ENCODE results near the gene GXYLT2. TPM values are rescaled to one million over a fixed set of nuclear protein-coding genes. Genes with fewer than 3 reads are reported as not detected.

The GXYLT2 gene
- total RNA-seq, 1 experiment from 2014 or later, result 6.1 TPM

DNA sequence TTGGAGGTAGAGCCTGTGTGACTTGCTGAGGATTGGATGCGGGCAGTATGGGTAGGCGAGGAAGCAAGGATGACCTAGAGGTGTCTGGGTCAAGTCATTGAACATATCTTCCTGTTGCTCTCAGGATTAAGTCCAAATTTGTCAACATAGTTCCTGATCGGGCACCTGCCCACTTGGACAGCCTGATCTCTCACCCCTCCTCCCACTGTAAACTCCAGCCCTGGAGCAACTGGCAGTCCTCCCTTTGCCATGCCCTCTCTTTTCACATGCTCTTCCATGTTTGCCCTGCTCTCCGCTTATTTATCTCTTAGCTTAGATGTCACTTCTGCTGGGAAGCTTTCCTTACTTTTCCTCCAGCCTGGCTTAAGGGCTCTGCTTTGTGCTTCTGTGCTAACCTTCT lies 61.2 kb downstream of the GXYLT2 start:
- in situ Hi-C loops (cut with HindIII; ENCODE audit: low pct_unique_long_range_greater_than_20kb, low sequenced_read_pairs) (no loop called here), intact Hi-C loops (cut with micrococcal nuclease; ENCODE audit: unreplicated experiment) (no loop called here)
- H3K4me1 ChIP-seq (ENCODE audit: control insufficient read depth, insufficient read depth, low read length), result no peaks in the 10 kb centered on the region
- ChIA-PET CTCF (no interaction called here), POLR2A (no interaction called here)
- no peak for ATAC-seq
- no peak overlapping the region for H3K27ac ChIP-seq (ENCODE audit: low read length)
- DNase-seq (ENCODE audit: low read depth, low spot score), result no peak
- no peak for TF ChIP-seq SIN3A (IDR thresholded peaks at IDR 0.05; ENCODE audit: borderline replicate concordance, insufficient read depth, low read depth, low read length)
- TF ChIP-seq, protein P1, sequence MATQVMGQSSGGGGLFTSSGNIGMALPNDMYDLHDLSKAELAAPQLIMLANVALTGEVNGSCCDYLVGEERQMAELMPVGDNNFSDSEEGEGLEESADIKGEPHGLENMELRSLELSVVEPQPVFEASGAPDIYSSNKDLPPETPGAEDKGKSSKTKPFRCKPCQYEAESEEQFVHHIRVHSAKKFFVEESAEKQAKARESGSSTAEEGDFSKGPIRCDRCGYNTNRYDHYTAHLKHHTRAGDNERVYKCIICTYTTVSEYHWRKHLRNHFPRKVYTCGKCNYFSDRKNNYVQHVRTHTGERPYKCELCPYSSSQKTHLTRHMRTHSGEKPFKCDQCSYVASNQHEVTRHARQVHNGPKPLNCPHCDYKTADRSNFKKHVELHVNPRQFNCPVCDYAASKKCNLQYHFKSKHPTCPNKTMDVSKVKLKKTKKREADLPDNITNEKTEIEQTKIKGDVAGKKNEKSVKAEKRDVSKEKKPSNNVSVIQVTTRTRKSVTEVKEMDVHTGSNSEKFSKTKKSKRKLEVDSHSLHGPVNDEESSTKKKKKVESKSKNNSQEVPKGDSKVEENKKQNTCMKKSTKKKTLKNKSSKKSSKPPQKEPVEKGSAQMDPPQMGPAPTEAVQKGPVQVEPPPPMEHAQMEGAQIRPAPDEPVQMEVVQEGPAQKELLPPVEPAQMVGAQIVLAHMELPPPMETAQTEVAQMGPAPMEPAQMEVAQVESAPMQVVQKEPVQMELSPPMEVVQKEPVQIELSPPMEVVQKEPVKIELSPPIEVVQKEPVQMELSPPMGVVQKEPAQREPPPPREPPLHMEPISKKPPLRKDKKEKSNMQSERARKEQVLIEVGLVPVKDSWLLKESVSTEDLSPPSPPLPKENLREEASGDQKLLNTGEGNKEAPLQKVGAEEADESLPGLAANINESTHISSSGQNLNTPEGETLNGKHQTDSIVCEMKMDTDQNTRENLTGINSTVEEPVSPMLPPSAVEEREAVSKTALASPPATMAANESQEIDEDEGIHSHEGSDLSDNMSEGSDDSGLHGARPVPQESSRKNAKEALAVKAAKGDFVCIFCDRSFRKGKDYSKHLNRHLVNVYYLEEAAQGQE (IDR thresholded peaks at IDR 0.05; ENCODE audit: insufficient read depth in 1 of 2, low read depth in 2 of 2, low read length in 1 of 2), result no peak
- no peak for TF ChIP-seq POLR2AphosphoS5 (IDR thresholded peaks at IDR 0.05; ENCODE audit: low read depth, low read length)
- TF ChIP-seq, protein P2, sequence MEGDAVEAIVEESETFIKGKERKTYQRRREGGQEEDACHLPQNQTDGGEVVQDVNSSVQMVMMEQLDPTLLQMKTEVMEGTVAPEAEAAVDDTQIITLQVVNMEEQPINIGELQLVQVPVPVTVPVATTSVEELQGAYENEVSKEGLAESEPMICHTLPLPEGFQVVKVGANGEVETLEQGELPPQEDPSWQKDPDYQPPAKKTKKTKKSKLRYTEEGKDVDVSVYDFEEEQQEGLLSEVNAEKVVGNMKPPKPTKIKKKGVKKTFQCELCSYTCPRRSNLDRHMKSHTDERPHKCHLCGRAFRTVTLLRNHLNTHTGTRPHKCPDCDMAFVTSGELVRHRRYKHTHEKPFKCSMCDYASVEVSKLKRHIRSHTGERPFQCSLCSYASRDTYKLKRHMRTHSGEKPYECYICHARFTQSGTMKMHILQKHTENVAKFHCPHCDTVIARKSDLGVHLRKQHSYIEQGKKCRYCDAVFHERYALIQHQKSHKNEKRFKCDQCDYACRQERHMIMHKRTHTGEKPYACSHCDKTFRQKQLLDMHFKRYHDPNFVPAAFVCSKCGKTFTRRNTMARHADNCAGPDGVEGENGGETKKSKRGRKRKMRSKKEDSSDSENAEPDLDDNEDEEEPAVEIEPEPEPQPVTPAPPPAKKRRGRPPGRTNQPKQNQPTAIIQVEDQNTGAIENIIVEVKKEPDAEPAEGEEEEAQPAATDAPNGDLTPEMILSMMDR (IDR thresholded peaks at IDR 0.05), result no peak
- no peak for TF ChIP-seq TCF7L2 (IDR thresholded peaks at IDR 0.05; ENCODE audit: low read depth, low read length)
- no peaks in the 10 kb centered on the region for H3K27me3 ChIP-seq (ENCODE audit: control insufficient read depth, insufficient read depth, low read length)
- no peaks in the 10 kb centered on the region for H3K36me3 ChIP-seq (ENCODE audit: control insufficient read depth, insufficient read depth, low read length)
- H3K9me3 ChIP-seq (ENCODE audit: control insufficient read depth, insufficient read depth, low read depth, low read length), result no peaks in the 10 kb centered on the region
- H3K4me3 ChIP-seq (ENCODE audit: low read depth in 2 of 2, low read length in 2 of 2), result no peak overlapping the region
- BruUV-seq (replicated peaks), result no TSS peak

DNA sequence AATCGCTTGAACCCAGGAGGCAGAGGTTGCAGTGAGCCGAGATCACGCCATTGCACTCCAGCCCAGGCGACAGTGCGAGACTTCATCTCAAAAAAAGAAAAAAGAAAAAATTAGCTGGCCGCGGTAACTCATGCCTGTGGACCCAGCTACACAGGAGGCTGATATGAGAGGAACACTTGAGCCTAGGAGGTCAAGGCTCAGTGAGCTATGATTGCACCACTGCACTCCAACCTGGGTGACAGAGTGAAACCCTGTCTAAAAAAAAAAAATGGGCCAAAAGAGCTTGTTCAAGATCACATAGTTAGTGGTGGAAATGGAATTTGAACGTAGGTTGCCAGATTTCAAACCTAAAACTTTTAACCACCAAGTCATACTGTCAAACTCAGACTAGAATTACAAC lies 62.5 kb downstream of the GXYLT2 start:
- ChIA-PET POLR2A (interaction anchor here (0.6 kb wide), 1 partner anchor 116 kb away, joined by 4 read pairs; no protein-coding TSS in a partner anchor), CTCF (no interaction called here)
- Histone ChIP-seq H3K4me3 (ENCODE audit: low read depth in 2 of 2, low read length in 2 of 2) (no peak overlapping the region), H3K27ac (ENCODE audit: low read length) (no peak overlapping the region), H3K4me1 (ENCODE audit: control insufficient read depth, insufficient read depth, low read length) (no peaks in the 10 kb centered on the region), H3K27me3 (ENCODE audit: control insufficient read depth, insufficient read depth, low read length) (no peaks in the 10 kb centered on the region), H3K9me3 (ENCODE audit: control insufficient read depth, insufficient read depth, low read depth, low read length) (no peaks in the 10 kb centered on the region), H3K36me3 (ENCODE audit: control insufficient read depth, insufficient read depth, low read length) (no peaks in the 10 kb centered on the region)
- DNase-seq (ENCODE audit: low read depth, low spot score) (no peak), ATAC-seq (no peak)
- in situ Hi-C loops (cut with HindIII; ENCODE audit: low pct_unique_long_range_greater_than_20kb, low sequenced_read_pairs), result no loop called here
- no TSS peak for BruUV-seq (replicated peaks)
- TF ChIP-seq TCF7L2 (IDR thresholded peaks at IDR 0.05; ENCODE audit: low read depth, low read length), result no peak
- TF ChIP-seq, protein P1 (IDR thresholded peaks at IDR 0.05; ENCODE audit: insufficient read depth in 1 of 2, low read depth in 2 of 2, low read length in 1 of 2), result no peak
- no peak for TF ChIP-seq POLR2AphosphoS5 (IDR thresholded peaks at IDR 0.05; ENCODE audit: low read depth, low read length)
- TF ChIP-seq, protein P2 (IDR thresholded peaks at IDR 0.05), result no peak
- no peak for TF ChIP-seq SIN3A (IDR thresholded peaks at IDR 0.05; ENCODE audit: borderline replicate concordance, insufficient read depth, low read depth, low read length)
- intact Hi-C loops (cut with micrococcal nuclease; ENCODE audit: unreplicated experiment), result no loop called here
